CD4-positive, CD25-positive, alpha-beta regulatory T cell (primary cell): Measurements from ENCODE around the gene IFI30. TPM values are rescaled to one million over a fixed set of nuclear protein-coding genes. Genes with fewer than 3 reads are reported as not detected.

Source experiments
- ATAC-seq, 2 donors: fragments of 150-1000 bp; cut with Tn5 transposase; one replicate each; pipeline ENCODE4 v1.10.0; 2021; ENCODE audit warnings: low read depth in 2 of 2, moderate number of reproducible peaks in 2 of 2, moderate library complexity in 1 of 2
- DNase-seq, 3 donors: peaks; one replicate each; pipeline versions ENCODE4 v3.0.0 to v3.0.0-alpha.2; 2012 to 2022; ENCODE audit warnings: mixed read lengths in 1 of 3
- H3K27ac ChIP-seq: one replicate; pipeline ENCODE4 v1.7.0; 2013; ENCODE audit warnings: mild to moderate bottlenecking, low read length; ENCODE audit not compliant: insufficient read depth, poor library complexity, severe bottlenecking
- H3K27me3 ChIP-seq: one replicate; pipeline ENCODE4 v1.7.0; 2013; ENCODE audit warnings: low read length; ENCODE audit not compliant: control insufficient read depth, insufficient read depth
- H3K36me3 ChIP-seq: one replicate; pipeline ENCODE4 v1.7.0; 2013; ENCODE audit warnings: mild to moderate bottlenecking, low read length, moderate library complexity; ENCODE audit not compliant: control insufficient read depth, insufficient read depth
- H3K4me1 ChIP-seq: 2 replicates; pipeline ENCODE4 v1.7.0; 2013; ENCODE audit warnings: mild to moderate bottlenecking, low read length; ENCODE audit not compliant: insufficient read depth, control insufficient read depth, poor library complexity, severe bottlenecking
- H3K4me3 ChIP-seq: one replicate; pipeline ENCODE4 v1.7.0; 2013; ENCODE audit warnings: low read depth, mild to moderate bottlenecking, low read length, moderate library complexity
- H3K9me3 ChIP-seq, 2 experiments: 1 replicate in 1 of 2; 2 replicates in 1 of 2; pipeline ENCODE4 v1.7.0; 2013; ENCODE audit warnings: low read length in 2 of 2, mild to moderate bottlenecking in 1 of 2, moderate library complexity in 1 of 2; ENCODE audit not compliant: control insufficient read depth in 2 of 2
- H3K27ac Mint-ChIP-seq, 3 donors: one replicate each; pipeline ENCODE4 v1.8.0; 2020 to 2022; ENCODE audit warnings: mild to moderate bottlenecking in 3 of 3, mixed read lengths in 3 of 3, moderate library complexity in 2 of 3
- H3K27me3 Mint-ChIP-seq: one replicate; pipeline ENCODE4 v1.8.0; 2022; ENCODE audit warnings: mild to moderate bottlenecking, mixed read lengths
- H3K36me3 Mint-ChIP-seq: one replicate; pipeline ENCODE4 v1.8.0; 2020; ENCODE audit warnings: mixed read lengths
- H3K4me1 Mint-ChIP-seq, 4 donors: one replicate each; pipeline ENCODE4 v1.8.0; 2020 to 2022; ENCODE audit warnings: mixed read lengths in 4 of 4, mild to moderate bottlenecking in 1 of 4
- H3K4me3 Mint-ChIP-seq, 4 donors: one replicate each; pipeline ENCODE4 v1.8.0; 2020 to 2022; ENCODE audit warnings: mild to moderate bottlenecking in 4 of 4, mixed read lengths in 4 of 4, moderate library complexity in 3 of 4
- H3K9me3 Mint-ChIP-seq, 7 donors: one replicate each; pipeline ENCODE4 v1.8.0; 2020 to 2022; ENCODE audit warnings: mixed read lengths in 7 of 7, mild to moderate bottlenecking in 3 of 7, moderate library complexity in 2 of 7
- polyA plus RNA-seq, 4 donors: library from polyadenylated mRNA; unstranded; fragments of 300-500 nt; fragmentation: Illumina TruSeq; gene quantifications; one replicate each; pipeline ENCODE4 v1.2.3, GENCODE V29; 2021
- total RNA-seq: library from RNA; stranded (reverse); gene quantifications from one replicate; pipeline ENCODE4 v1.2.3, GENCODE V29; 2022

Gene IFI30
- total and polyA plus RNA-seq, 5 donors from 2014 or later: 2.3 to 17.8 (median 8.5) TPM

GRCh38 chr19:18135712-18136584 lies 37.7 kb upstream of the IFI30 start:
- peak overlapping the region in 1 of 3 donors; percentile 6 for H3K27ac Mint-ChIP-seq
- no peaks in the 10 kb centered on the region for H3K27me3 Mint-ChIP-seq
- no peaks in the 10 kb centered on the region for H3K4me1 Mint-ChIP-seq

GRCh38 chr19:18137242-18137641 lies 36.4 kb upstream of the IFI30 start:
- Histone ChIP-seq H3K27ac (no peak overlapping the region), H3K9me3 (no peaks in the 10 kb centered on the region), H3K36me3 (peaks cover 62% of the 10 kb centered on the region), H3K27me3 (no peaks in the 10 kb centered on the region), H3K4me3 (no peak overlapping the region), H3K4me1 (no peaks in the 10 kb centered on the region)
- no peak overlapping the region for H3K27ac Mint-ChIP-seq
- DNase-seq (no peak), ATAC-seq (no peak)
- H3K4me1 Mint-ChIP-seq: no peaks in the 10 kb centered on the region
- peaks cover 38% of the 10 kb centered on the region for H3K36me3 Mint-ChIP-seq
- no peak overlapping the region for H3K4me3 Mint-ChIP-seq
- no peaks in the 10 kb centered on the region for H3K27me3 Mint-ChIP-seq
- no peaks in the 10 kb centered on the region for H3K9me3 Mint-ChIP-seq

More at GRCh38 chr19:18135712-18136584, 37.7 kb upstream of the IFI30 start:
- no peaks in the 10 kb centered on the region for H3K9me3 ChIP-seq
- DNase-seq (no peak), ATAC-seq (no peak)
- Mint-ChIP-seq H3K36me3 (peaks cover 36% of the 10 kb centered on the region), H3K9me3 (no peaks in the 10 kb centered on the region), H3K4me3 (no peak overlapping the region)
- H3K4me3 ChIP-seq: no peak overlapping the region
- H3K27me3 ChIP-seq: no peaks in the 10 kb centered on the region
- H3K27ac ChIP-seq: no peak overlapping the region
- H3K36me3 ChIP-seq: peaks cover 57% of the 10 kb centered on the region
- no peaks in the 10 kb centered on the region for H3K4me1 ChIP-seq

- Mint-ChIP-seq H3K27me3 (no peaks in the 10 kb centered on the region), H3K4me1 (no peaks in the 10 kb centered on the region), H3K4me3 (no peak overlapping the region), H3K27ac (no peak overlapping the region), H3K36me3 (peaks cover 35% of the 10 kb centered on the region), H3K9me3 (no peaks in the 10 kb centered on the region)
- H3K4me1 ChIP-seq: no peaks in the 10 kb centered on the region
- H3K4me3 ChIP-seq: no peak overlapping the region
- H3K27me3 ChIP-seq: no peaks in the 10 kb centered on the region
- H3K36me3 ChIP-seq: peaks cover 63% of the 10 kb centered on the region
- DNase-seq (no peak), ATAC-seq (no peak)
- H3K27ac ChIP-seq: no peak overlapping the region
- no peaks in the 10 kb centered on the region for H3K9me3 ChIP-seq
Observed at GRCh38 chr19:18137657-18138339, 35.8 kb upstream of the IFI30 start.

- peaks cover 71% of the 10 kb centered on the region for H3K36me3 ChIP-seq
- Mint-ChIP-seq H3K27ac (no peak overlapping the region), H3K36me3 (peaks cover 36% of the 10 kb centered on the region), H3K4me1 (no peaks in the 10 kb centered on the region), H3K9me3 (no peaks in the 10 kb centered on the region), H3K4me3 (no peak overlapping the region), H3K27me3 (no peaks in the 10 kb centered on the region)
- H3K9me3 ChIP-seq: no peaks in the 10 kb centered on the region
- ATAC-seq (no peak), DNase-seq (no peak)
- no peaks in the 10 kb centered on the region for H3K4me1 ChIP-seq
- no peak overlapping the region for H3K27ac ChIP-seq
- H3K27me3 ChIP-seq: no peaks in the 10 kb centered on the region
- H3K4me3 ChIP-seq: no peak overlapping the region
Observed at GRCh38 chr19:18140473-18140872, 33.1 kb upstream of the IFI30 start.

- Mint-ChIP-seq H3K36me3 (peaks cover 30% of the 10 kb centered on the region), H3K4me1 (no peaks in the 10 kb centered on the region), H3K27me3 (no peaks in the 10 kb centered on the region), H3K4me3 (no peak overlapping the region), H3K9me3 (no peaks in the 10 kb centered on the region), H3K27ac (no peak overlapping the region)
- DNase-seq (no peak), ATAC-seq (no peak)
- no peaks in the 10 kb centered on the region for H3K9me3 ChIP-seq
- H3K4me3 ChIP-seq: no peak overlapping the region
- peaks cover 71% of the 10 kb centered on the region for H3K36me3 ChIP-seq
- H3K27me3 ChIP-seq: no peaks in the 10 kb centered on the region
- no peaks in the 10 kb centered on the region for H3K4me1 ChIP-seq
- no peak overlapping the region for H3K27ac ChIP-seq
Observed at GRCh38 chr19:18141031-18141430, 32.6 kb upstream of the IFI30 start.

- DNase-seq (no peak), ATAC-seq (no peak)
- no peaks in the 10 kb centered on the region for H3K4me1 Mint-ChIP-seq
- no peaks in the 10 kb centered on the region for H3K27me3 Mint-ChIP-seq
- no peak overlapping the region for H3K4me3 Mint-ChIP-seq
- Histone ChIP-seq H3K4me3 (no peak overlapping the region), H3K27me3 (no peaks in the 10 kb centered on the region), H3K4me1 (no peaks in the 10 kb centered on the region), H3K9me3 (no peaks in the 10 kb centered on the region), H3K27ac (no peak overlapping the region), H3K36me3 (peaks cover 69% of the 10 kb centered on the region)
- H3K36me3 Mint-ChIP-seq: peaks cover 33% of the 10 kb centered on the region
- H3K9me3 Mint-ChIP-seq: no peaks in the 10 kb centered on the region
- peak overlapping the region in 1 of 3 donors; percentile 65 for H3K27ac Mint-ChIP-seq
Observed at GRCh38 chr19:18143902-18144301, 29.7 kb upstream of the IFI30 start.

GRCh38 chr19:18144361-18144760 lies 29.3 kb upstream of the IFI30 start:
- H3K4me1 Mint-ChIP-seq: no peaks in the 10 kb centered on the region
- H3K36me3 Mint-ChIP-seq: peaks cover 29% of the 10 kb centered on the region
- no peak overlapping the region for H3K27ac ChIP-seq
- H3K27me3 Mint-ChIP-seq: no peaks in the 10 kb centered on the region
- H3K27ac Mint-ChIP-seq: peak overlapping the region in 1 of 3 donors; percentile 65
- H3K4me1 ChIP-seq: no peaks in the 10 kb centered on the region
- no peaks in the 10 kb centered on the region for H3K9me3 Mint-ChIP-seq
- ATAC-seq (no peak), DNase-seq (no peak)
- peaks cover 67% of the 10 kb centered on the region for H3K36me3 ChIP-seq
- no peak overlapping the region for H3K4me3 Mint-ChIP-seq
- H3K27me3 ChIP-seq: no peaks in the 10 kb centered on the region
- H3K4me3 ChIP-seq: no peak overlapping the region
- H3K9me3 ChIP-seq: no peaks in the 10 kb centered on the region
